H4 (cell line): ENCODE data around the gene CTBP1. TPM values are rescaled to one million over a fixed set of nuclear protein-coding genes. Genes with fewer than 3 reads are reported as not detected.

ENCODE experiments used
- total RNA-seq: library from RNA; depleted of rRNA; stranded (reverse); fragments of >200 nt; shearing (Covaris generic); gene quantifications from 2 replicates; pipeline ENCODE4 v1.2.3, GENCODE V29; 2014; rRNA removed

Gene CTBP1
- total RNA-seq, 1 experiment from 2014 or later, result 106 TPM

Other genes starting within 250 kb of the CTBP1 start
- 63.1 and 66.9 TPM in 2 replicates for gene FGFRL1, start 237.5 kb downstream of the CTBP1 start, total RNA-seq
- gene RNF212, start 135.6 kb downstream of the CTBP1 start, total RNA-seq, result not detected in 2 replicates
- gene SPON2, start 76.5 kb downstream of the CTBP1 start, total RNA-seq, result 4.5 and 12.0 TPM in 2 replicates
- 54.3 and 69.4 TPM in 2 replicates for gene MAEA, start 40.8 kb upstream of the CTBP1 start, total RNA-seq
- 1.7 and 2.5 TPM in 2 replicates for gene UVSSA, start 98.1 kb upstream of the CTBP1 start, total RNA-seq
- gene NKX1-1, start 157.3 kb upstream of the CTBP1 start, total RNA-seq, result not detected in 2 replicates